Smooth muscle cell (in vitro differentiated cells): ENCODE results near the gene PLXNA2. TPM values are rescaled to one million over a fixed set of nuclear protein-coding genes. Genes with fewer than 3 reads are reported as not detected.

Source experiments
- DNase-seq: peaks from one replicate; lab custom pipeline; 2025; ENCODE audit not compliant: unreplicated experiment; lab: John Stamatoyannopoulos, UW
- H2AFZ ChIP-seq: fragments of 200-600 bp; sonication (generic); 2 replicates; pipeline ENCODE4 v1.6.0; 2016; ENCODE audit warnings: antibody characterized with exemption, low read depth, mild to moderate bottlenecking
- H3F3A ChIP-seq: fragments of 200-600 bp; sonication (generic); 2 replicates; pipeline ENCODE4 v1.6.0; 2017; ENCODE audit warnings: antibody characterized with exemption, low read depth
- H3K27ac ChIP-seq: fragments of 200-600 bp; sonication (generic); 2 replicates; pipeline ENCODE4 v1.5.1; 2016; ENCODE audit warnings: low read depth, mild to moderate bottlenecking
- H3K27me3 ChIP-seq: fragments of 200-600 bp; sonication (generic); 2 replicates; pipeline ENCODE4 v1.6.1; 2016; ENCODE audit warnings: low read depth, mild to moderate bottlenecking
- H3K36me3 ChIP-seq: fragments of 200-600 bp; sonication (generic); 2 replicates; pipeline ENCODE4 v1.5.1; 2016; ENCODE audit warnings: low read depth
- H3K4me1 ChIP-seq: fragments of 200-600 bp; sonication (generic); 2 replicates; pipeline ENCODE4 v1.5.1; 2016; ENCODE audit warnings: low read depth
- H3K4me2 ChIP-seq: fragments of 200-600 bp; sonication (generic); 2 replicates; pipeline ENCODE4 v1.6.0; 2016; ENCODE audit warnings: mild to moderate bottlenecking
- H3K4me3 ChIP-seq: fragments of 200-600 bp; sonication (generic); 2 replicates; pipeline ENCODE4 v1.5.1; 2016; ENCODE audit warnings: mild to moderate bottlenecking
- H3K79me2 ChIP-seq: fragments of 200-600 bp; sonication (generic); 2 replicates; pipeline ENCODE4 v1.6.0; 2016; ENCODE audit warnings: low read depth, mild to moderate bottlenecking
- H3K9ac ChIP-seq: fragments of 200-600 bp; sonication (generic); 2 replicates; pipeline ENCODE4 v1.6.0; 2016; ENCODE audit warnings: low read depth
- H3K9me3 ChIP-seq: fragments of 200-600 bp; sonication (generic); replicated peaks from 2 replicates; pipeline ENCODE4 v1.5.1; 2016; ENCODE audit warnings: low read depth
- H4K20me1 ChIP-seq: fragments of 200-600 bp; sonication (generic); 2 replicates; pipeline ENCODE4 v1.6.0; 2016; ENCODE audit warnings: low read depth
- CTCF ChIP-seq: fragments of 200-600 bp; sonication (generic); IDR thresholded peaks from 2 replicates; pipeline ENCODE4 v1.5.1; 2017; ENCODE audit warnings: borderline replicate concordance, mild to moderate bottlenecking, antibody characterized with exemption; ENCODE audit not compliant: insufficient read depth, poor library complexity, severe bottlenecking
- WGBS: methylation state at CpG from one replicate; pipeline ENCODE4 v1.1.7; 2016; ENCODE audit warnings: low lambda C conversion rate; 5-methylcytosine and 5-hydroxymethylcytosine counted together
- polyA plus RNA-seq: library from polyadenylated mRNA; unstranded; fragments of >200 nt; fragmentation: Nextera tagmentation; extraction: Ambion mirVana; gene quantifications from 2 replicates; pipeline ENCODE4 v1.2.1, GENCODE V29; 2016
- total RNA-seq: library from RNA; depleted of rRNA; stranded (reverse); fragments of >200 nt; gene quantifications from 2 replicates; pipeline ENCODE4 v1.2.3, GENCODE V29; 2014

The PLXNA2 gene
- total and polyA plus RNA-seq, 2 experiments from 2014 or later: 8.2 to 8.7 TPM

- H3K4me1 ChIP-seq: peaks cover 18% of the 10 kb centered on the region
- no peak overlapping the region for H3K9ac ChIP-seq
- no peaks in the 10 kb centered on the region for H4K20me1 ChIP-seq
- no peak overlapping the region for H3K4me3 ChIP-seq
- H3K79me2 ChIP-seq: no peaks in the 10 kb centered on the region
- H3F3A ChIP-seq: peaks cover 4% of the 10 kb centered on the region
- H3K27ac ChIP-seq: no peak overlapping the region
- no peaks in the 10 kb centered on the region for H3K36me3 ChIP-seq
- WGBS: 98% methylated on average over 2 of the region's 2 CpGs
- no peak for TF ChIP-seq CTCF
- DNase-seq: no peak
- no peaks in the 10 kb centered on the region for H3K9me3 ChIP-seq
- H2AFZ ChIP-seq: no peak overlapping the region
- no peak overlapping the region for H3K4me2 ChIP-seq
- no peaks in the 10 kb centered on the region for H3K27me3 ChIP-seq
Measured at GRCh38 chr1:208275083-208275482, 30.9 kb upstream of the PLXNA2 start.

GRCh38 chr1:208273386-208274017 is 29.3 kb upstream of the PLXNA2 start:
- Histone ChIP-seq H3K4me3 (no peak overlapping the region), H3K27ac (no peak overlapping the region), H3K27me3 (no peaks in the 10 kb centered on the region), H4K20me1 (no peaks in the 10 kb centered on the region), H3K9ac (no peak overlapping the region), H3K79me2 (no peaks in the 10 kb centered on the region), H3K4me2 (no peak overlapping the region), H3K4me1 (peaks cover 27% of the 10 kb centered on the region), H3K36me3 (no peaks in the 10 kb centered on the region), H2AFZ (no peak overlapping the region), H3K9me3 (no peaks in the 10 kb centered on the region), H3F3A (peaks cover 10% of the 10 kb centered on the region)
- 95% methylated on average over 6 of the region's 6 CpGs for WGBS
- no peak for DNase-seq
- TF ChIP-seq CTCF: no peak

- Histone ChIP-seq H3K9ac (no peak overlapping the region), H3K27me3 (no peaks in the 10 kb centered on the region), H4K20me1 (no peaks in the 10 kb centered on the region), H3K4me3 (no peak overlapping the region), H3K27ac (no peak overlapping the region), H3K36me3 (no peaks in the 10 kb centered on the region), H3K9me3 (no peaks in the 10 kb centered on the region), H2AFZ (no peak overlapping the region), H3K4me2 (no peak overlapping the region), H3K4me1 (peaks cover 27% of the 10 kb centered on the region), H3F3A (peaks cover 10% of the 10 kb centered on the region), H3K79me2 (no peaks in the 10 kb centered on the region)
- DNase-seq: no peak
- WGBS: 34% methylated on average over 1 of the region's 1 CpG
- TF ChIP-seq CTCF: no peak
Measured at GRCh38 chr1:208272713-208273112, 28.5 kb upstream of the PLXNA2 start.

GRCh38 chr1:208272311-208272710 is 28.1 kb upstream of the PLXNA2 start:
- H2AFZ ChIP-seq: no peak overlapping the region
- DNase-seq: no peak
- WGBS: 91% methylated on average over 2 of the region's 2 CpGs
- H3F3A ChIP-seq: peaks cover 10% of the 10 kb centered on the region
- no peak overlapping the region for H3K4me2 ChIP-seq
- H3K4me1 ChIP-seq: peaks cover 27% of the 10 kb centered on the region
- no peaks in the 10 kb centered on the region for H4K20me1 ChIP-seq
- no peaks in the 10 kb centered on the region for H3K9me3 ChIP-seq
- H3K79me2 ChIP-seq: no peaks in the 10 kb centered on the region
- H3K27me3 ChIP-seq: no peaks in the 10 kb centered on the region
- H3K9ac ChIP-seq: no peak overlapping the region
- TF ChIP-seq CTCF: no peak
- H3K4me3 ChIP-seq: no peak overlapping the region
- H3K36me3 ChIP-seq: no peaks in the 10 kb centered on the region
- no peak overlapping the region for H3K27ac ChIP-seq
